Dermis blood vessel endothelial cell (primary cell): ENCODE data around the gene TRDN. TPM values are rescaled to one million over a fixed set of nuclear protein-coding genes. Genes with fewer than 3 reads are reported as not detected.
"Not testable (repeated sequence)": the region's sequence is repeated elsewhere in the genome, so short reads cannot be mapped to it uniquely, and the experiment has no call there.

Source experiments
- DNase-seq: peaks from one replicate; pipeline ENCODE4 v3.0.0; 2010
- total RNA-seq: library from RNA; depleted of rRNA; stranded (reverse); fragments of >200 nt; gene quantifications from 2 replicates; pipeline ENCODE4 v1.2.3, GENCODE V29; 2014

Gene TRDN
- total RNA-seq, 1 donor from 2014 or later: not detected

- no peak for DNase-seq
Measured at GRCh38 chr6:123497025-123497424, 139.7 kb downstream of the TRDN start.

GRCh38 chr6:123489589-123489988 lies 147.2 kb downstream of the TRDN start:
- DNase-seq: no peak

DNA sequence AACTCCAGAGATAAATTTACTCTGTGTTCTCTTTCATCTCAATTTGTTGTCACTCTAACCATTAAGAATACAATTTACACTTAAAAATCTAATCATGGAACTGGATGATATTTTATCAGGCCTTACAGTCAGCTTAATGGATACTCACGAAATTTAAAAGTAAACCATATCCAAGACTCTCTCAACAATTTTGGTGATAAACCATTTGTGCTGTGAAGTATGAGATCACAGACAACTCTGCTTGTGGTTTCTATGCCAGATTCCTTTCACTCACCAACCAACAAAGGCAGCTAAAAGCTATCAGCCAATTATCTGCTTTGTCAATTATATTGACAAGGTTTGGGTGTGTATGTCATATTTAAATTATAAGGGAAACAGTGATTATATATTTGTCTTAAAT lies 155.8 kb downstream of the TRDN start:
- no peak for DNase-seq

GRCh38 chr6:123472025-123472702 lies 164.6 kb downstream of the TRDN start:
- not testable (repeated sequence) for DNase-seq

- no peak for DNase-seq
Measured at GRCh38 chr6:123467392-123467791, 169.4 kb downstream of the TRDN start.

DNA sequence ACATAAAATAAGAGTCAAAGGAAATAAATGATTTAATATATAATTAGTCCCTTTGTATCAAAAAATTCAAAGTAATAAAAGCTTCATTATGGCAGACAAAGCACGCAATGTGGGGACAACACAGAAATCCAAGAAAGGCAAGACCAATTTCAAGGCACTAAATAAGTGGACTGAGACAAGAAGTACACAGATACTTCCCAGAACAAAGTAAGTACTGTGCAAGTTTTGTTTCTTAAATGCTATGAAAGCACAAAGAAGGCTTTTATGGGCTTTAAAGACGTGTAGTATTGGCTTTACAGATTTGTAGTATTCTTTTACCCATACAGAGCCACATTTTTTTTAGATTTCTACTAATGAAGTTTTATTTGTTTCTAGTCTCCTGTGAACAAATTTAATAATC lies 174.6 kb downstream of the TRDN start:
- DNase-seq: no peak

DNA sequence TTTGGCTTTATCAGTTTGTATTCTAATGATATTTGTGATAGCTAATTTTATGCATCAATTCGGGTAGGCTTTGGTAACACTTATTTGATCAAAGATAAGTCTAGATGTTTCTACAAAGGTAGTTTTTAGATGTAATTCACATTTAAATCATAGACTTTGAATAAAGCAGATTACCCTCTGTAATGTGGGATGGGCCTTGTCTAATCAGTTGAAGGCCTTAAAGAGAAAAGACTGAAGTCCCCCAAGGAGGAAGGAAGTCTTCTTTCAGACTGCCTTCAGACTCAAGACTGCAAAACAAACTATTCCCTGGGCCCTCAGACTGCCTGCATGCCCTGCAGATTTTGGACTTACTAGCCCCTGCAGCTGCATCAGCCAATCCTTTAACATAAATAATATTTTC lies 178.5 kb downstream of the TRDN start:
- no peak for DNase-seq

DNA sequence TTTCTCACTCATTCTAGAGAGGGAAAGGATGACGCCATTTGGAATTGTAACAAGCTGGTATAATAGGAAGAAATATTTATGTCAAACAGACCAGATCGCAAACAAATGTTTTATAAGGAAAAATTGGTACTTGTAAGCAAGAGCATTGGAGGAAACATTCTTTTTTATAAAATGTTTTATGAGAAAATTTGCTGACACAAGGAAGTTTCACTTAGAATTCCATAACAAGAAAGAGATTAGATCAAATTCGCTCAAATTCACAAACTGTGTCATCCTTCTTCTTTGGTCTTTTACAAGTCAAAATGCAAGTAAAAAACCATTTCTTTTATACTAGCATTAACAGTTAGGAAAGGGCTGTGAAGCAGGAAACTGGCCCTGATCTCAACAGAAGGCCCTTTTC lies 179.9 kb downstream of the TRDN start:
- no peak for DNase-seq

DNA sequence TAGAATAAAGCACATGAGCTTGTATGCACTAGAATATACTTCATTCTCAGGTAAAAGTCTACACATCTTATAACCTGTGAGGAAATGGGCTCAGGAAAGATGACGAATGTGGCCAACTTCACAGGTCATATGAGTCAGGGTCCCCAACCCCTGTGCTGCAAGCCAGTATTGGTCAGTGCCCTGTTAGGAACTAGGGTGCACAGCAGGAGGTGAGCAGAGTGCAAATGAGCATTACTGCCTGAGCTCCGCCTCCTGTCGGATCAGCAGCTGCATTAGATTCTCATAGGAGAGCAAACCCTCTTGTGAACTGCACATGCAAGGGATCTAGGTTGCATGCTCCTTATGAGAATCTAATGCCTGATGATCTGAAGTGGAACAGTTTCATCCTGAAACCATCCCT lies 182.3 kb downstream of the TRDN start:
- DNase-seq: no peak

DNA sequence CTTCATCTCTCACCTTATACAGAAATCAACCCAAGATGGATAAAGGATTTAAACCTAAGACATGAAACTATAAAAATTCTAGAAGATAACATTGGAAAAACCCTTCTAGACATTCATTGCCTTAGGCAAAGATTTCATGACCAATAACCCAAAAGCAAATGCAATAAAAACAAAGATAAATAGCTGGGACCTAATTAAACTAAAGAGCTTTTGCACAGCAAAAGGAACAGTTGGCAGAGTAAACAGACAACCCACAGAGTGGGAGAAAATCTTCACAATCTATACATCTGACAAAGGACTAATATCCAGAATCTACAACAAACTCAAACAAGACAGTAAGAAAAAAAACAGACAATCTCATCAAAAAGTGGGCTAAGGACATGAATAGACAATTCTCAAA lies 183.7 kb downstream of the TRDN start:
- not testable (repeated sequence) for DNase-seq

GRCh38 chr6:123448306-123448884 lies 188.4 kb downstream of the TRDN start:
- no peak for DNase-seq

DNA sequence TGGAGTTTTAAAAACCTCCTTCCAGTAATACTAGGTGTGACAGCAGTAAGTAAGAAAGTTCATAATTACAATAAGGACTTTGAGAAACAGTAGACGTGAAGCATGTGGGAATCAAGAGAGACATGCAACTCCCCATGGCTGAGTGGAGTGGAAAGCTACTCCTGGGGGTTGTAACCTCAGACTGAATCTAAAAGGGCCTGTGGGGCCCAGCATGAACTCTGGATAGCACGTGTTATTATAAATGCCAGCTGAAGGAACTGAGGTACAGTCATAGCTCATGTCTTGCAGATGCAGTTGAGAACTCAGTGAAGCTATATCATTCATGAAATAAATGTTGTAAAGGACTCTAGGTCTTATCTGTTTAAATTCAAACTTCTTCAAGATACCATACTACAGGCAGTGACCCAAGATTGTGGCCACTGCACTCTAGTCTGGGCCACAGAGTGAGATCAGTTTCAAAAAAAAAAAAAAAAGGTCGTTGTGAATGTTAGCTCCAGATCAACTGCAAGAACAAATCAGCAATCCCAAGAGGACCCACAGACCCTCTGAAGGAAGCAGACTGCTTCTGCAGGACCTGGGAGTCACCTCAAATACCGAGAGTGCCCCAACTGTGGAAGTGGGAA lies 189.3 kb downstream of the TRDN start:
- no peak for DNase-seq

GRCh38 chr6:123439371-123439770 lies 197.4 kb downstream of the TRDN start:
- no peak for DNase-seq

DNA sequence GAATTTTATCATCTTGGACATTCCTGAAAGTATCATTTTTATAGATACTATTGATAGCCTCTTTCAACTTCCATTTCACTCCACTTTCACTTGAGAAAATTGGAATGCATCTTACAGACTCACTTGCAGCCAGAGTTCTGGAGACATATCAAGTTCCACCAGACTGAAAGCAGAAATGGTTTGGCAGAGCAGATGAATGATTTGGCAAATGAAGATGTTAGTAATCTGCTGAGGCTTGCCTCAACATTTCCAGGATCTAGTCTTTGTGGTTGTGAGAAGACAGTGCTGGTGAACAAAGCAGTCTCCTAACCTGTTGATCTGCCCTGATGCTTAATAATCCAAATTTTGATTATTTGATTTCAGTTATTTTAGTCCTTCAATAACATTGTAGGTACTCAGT lies 202.6 kb downstream of the TRDN start:
- DNase-seq: no peak

DNA sequence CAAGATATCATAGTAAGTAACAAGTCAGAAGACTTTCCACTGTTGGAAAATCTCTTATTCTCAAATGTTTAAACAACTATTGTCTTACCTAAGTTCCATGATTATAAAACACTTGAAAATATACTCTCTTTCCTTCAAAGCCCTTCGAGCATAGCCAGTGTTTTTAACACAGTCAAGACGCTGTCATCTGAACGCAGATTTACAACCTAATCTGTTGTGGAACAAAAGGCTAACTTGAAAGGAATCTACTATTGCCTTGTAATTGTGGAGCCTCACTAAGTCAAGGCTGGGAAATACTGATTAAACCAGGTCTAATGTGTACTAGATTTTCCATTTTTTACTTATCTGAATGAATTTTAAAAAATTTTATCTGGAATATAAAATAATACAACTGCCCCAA lies 205.8 kb downstream of the TRDN start:
- no peak for DNase-seq

DNA sequence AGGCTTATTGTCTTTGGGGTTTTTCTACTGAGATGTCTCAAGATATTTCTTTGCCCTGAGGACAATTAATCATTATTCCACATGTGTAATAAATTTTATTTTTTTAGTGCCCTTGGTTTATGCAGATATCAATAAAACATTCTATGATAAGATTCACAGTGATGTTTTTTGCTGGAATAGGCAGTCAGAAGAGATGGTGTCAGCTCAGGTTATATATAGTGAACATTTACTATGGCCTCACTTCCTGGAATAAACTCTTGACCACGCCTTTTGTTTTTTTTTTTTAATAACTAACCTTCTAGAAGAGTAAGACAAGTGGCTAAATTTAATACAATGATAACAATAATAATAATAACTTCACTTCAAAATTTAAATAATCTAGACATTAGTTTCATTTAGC lies 209.7 kb downstream of the TRDN start:
- no peak for DNase-seq

GRCh38 chr6:123423130-123423529 lies 213.6 kb downstream of the TRDN start:
- DNase-seq: no peak

GRCh38 chr6:123420512-123420911 lies 216.2 kb downstream of the TRDN start:
- no peak for DNase-seq

GRCh38 chr6:123418071-123418470 lies 218.7 kb downstream of the TRDN start:
- no peak for DNase-seq

- no peak for DNase-seq
Measured at GRCh38 chr6:123417535-123417934, 219.2 kb downstream of the TRDN start.

DNA sequence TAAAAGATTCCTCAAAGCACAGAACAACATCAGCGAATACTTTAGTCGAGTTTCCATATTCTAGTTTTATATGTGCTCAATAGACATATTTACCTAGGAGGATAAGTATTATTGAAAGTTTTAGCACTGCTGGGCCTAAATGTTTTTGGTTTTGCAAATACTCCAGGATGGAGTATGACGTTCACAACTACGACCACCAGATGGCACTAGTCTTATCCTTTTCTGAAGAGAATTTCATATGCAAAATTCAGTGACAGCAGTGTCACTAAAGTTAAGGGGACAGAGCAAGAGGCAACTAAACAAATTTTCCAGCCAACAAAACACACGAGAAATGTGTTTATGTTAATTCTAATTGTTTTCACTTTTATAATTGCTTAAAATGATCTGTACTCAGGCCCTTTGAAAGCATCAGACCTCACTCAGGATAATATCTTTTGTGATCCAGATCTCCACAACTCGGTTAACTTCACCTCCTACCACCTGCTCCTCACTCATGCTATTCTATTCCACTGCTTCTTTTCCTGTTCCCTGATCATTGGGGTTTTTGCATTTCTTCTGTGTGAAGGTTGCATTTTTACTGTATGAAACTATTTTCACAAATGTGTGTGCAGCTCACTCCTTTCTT lies 220.8 kb downstream of the TRDN start:
- peak; percentile 63 for DNase-seq

DNA sequence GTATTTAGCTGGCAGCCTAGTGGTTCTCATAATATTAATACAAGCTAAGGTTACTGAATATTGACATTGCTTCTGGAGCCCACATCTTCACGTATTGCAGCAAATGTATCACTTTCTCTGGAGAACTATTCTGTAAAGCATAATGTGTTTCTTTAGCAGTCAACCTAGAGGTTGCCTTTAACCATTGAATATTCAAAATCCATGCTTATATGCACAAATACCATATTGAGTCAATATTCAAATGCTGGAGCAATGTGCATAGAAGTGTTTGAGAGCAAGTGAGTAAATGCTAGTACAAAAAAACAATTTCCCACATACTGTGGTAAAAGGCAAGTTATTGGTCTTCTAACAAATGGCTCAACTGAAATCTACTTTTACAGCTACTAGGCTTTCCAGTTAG lies 231.8 kb downstream of the TRDN start:
- no peak for DNase-seq

GRCh38 chr6:123402052-123402451 lies 234.7 kb downstream of the TRDN start:
- no peak for DNase-seq

GRCh38 chr6:123398072-123398471 lies 238.7 kb downstream of the TRDN start:
- DNase-seq: no peak
